HG03060 (cell line): ENCODE data around the gene CPAMD8.

Experiments used
- ATAC-seq: cut with Tn5 transposase; IDR thresholded peaks from one replicate; pipeline ENCODE4 v1.9.1; 2021; ENCODE audit warnings: low read depth, moderate number of reproducible peaks; ENCODE audit not compliant: unreplicated experiment

Gene CPAMD8

DNA sequence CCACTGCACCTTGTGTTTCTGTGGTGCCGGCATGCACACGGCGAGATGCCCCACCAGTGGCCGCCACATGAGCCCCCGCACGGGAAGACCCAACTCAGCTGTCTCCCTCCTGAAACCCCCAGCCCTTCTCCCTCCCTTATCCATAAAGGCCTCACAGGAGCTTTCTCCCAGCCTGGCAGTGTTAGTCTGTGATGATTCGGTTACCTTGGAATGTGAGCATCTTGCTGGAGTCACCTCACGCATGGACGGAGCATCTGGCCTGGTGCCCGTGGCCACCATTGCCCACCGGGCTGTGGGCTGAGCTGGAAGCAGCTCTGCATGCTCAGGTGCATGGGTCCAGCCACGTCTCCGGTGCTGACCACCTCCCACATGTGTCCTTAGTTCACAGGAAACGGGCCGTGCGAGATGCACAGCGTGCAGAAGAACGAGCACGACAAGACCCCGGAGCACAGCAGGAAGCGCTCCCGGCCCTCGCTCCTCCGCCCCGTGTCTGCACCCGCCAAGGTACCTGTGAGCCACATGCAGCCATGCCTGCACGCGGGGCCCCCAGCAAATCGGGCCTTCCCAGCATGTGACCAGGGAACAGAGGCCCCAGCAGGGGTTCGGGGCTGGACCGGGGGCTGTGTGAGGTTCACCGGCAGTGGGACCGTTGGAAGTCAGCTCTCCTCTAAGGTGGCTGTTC, 175.4 kb downstream of the CPAMD8 start:
- no peak for ATAC-seq

DNA sequence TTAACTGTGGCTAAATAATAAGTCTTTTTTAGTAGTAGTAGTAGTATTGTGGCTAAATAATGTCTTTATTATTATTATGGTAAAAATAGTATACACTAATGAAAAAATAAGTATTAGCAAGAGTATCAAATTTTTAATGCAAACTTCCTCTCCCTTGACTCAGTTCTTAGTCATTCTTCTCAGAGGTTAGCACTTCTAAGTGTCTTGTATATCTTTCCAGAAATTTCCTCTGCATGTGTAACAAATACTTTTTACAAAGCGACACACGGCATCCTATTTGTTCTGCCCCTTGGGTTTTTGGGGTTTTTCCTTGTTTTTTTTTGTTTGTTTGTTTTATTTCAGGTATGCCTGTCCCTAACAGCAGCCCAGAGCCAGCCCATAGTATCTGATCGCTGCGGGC, 176.5 kb downstream of the CPAMD8 start:
- ATAC-seq, result no peak

DNA sequence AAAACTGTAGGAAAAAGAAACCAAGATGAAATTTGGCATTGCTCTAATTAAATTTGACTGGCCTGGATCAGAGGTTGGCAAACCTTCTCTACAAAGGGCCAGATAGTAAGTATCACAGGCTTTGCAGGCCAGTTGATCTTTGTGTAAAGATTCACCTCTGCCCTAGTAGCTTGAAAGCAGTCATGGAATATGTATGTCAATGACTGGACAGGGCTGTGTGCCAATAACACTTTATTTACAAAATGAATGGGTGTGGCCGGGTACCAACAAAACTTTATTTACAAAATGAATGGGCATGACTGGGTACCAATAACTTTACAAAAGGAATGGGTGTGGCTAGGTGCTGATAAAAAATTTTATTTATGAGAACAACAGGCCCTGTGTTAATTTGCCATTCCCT, 177.4 kb downstream of the CPAMD8 start:
- ATAC-seq, result no peak

DNA sequence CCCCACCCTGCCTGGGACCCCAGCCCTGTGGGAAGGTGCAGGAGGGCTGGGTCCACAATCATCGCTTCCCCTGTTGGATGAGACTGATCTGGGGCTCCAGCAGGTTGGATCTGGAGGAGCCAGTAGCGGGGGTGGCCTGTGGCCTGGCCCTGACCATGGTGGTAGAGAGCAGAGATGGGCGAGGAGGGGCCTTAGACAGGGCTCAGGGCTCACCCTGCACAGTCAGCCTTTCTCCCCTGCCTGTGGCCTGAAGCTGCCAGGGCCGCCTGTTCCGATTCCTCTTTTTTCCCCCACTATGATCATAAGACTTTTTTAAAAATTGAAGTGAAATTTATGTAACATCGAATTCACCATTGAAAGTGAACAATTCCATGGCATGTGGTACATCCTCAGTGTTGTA, 179.2 kb downstream of the CPAMD8 start:
- no peak for ATAC-seq

DNA sequence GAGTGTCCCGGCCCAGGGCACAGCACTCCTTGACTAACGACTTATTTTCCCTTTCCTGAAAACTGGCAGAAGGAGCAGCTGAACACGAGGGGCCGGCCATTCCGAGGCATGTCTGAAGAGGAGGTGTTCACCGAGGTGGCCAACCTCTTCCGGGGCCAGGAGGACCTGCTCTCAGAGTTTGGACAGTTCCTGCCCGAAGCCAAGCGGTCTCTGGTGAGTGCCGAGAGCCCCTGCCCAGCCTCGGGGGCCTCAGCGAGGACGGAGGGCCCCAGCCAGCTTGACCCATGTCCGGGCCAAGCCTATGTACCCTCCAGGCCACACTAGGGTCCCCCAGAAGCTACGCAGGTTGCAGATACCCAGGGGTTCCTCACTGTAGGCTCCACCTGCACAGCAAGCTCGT, 179.7 kb downstream of the CPAMD8 start:
- no peak for ATAC-seq
